ENCODE results near the gene PCDH17. TPM values are rescaled to one million over a fixed set of nuclear protein-coding genes. Genes with fewer than 3 reads are reported as not detected.

The PCDH17 gene
- total RNA-seq, 1 donor from 2014 or later: 36.0 TPM

GRCh38 chr13:57724486-57725272, 93.1 kb downstream of the PCDH17 start:
- H3K9me3 ChIP-seq: no peaks in the 10 kb centered on the region
- intact Hi-C loops (cut with DNase I): no loop called here
- no peaks in the 10 kb centered on the region for H3K27me3 ChIP-seq
- H3K36me3 ChIP-seq: no peaks in the 10 kb centered on the region
- no peaks in the 10 kb centered on the region for H3K4me1 ChIP-seq
- no peak overlapping the region for H3K4me3 ChIP-seq
- no peak for DNase-seq (ENCODE audit: low spot score in 2 of 2)
- no peak overlapping the region for H3K27ac ChIP-seq
- TF ChIP-seq CTCF (IDR thresholded peaks at IDR 0.05): no peak

DNA sequence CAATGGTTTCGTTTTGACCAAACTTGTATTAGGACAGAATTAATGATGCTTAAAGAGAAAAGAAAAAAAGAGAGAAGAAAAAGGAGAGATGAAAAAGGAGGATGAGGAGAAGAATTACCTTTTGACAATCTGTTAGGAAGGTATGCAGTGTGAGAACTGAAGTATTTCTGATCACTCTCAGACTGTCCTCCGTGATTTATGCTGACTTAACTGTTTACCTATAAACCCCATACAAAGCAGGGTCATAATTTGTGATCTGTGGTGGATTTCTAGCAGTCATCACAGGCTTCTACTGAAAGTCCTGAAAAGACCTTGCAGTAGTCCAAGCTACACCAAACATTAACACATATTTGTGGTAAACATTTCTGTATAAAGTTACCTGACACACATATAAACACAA, 93.9 kb downstream of the PCDH17 start:
- no peak for DNase-seq (ENCODE audit: low spot score in 2 of 2)
- no peaks in the 10 kb centered on the region for H3K27me3 ChIP-seq
- H3K27ac ChIP-seq: no peak overlapping the region
- H3K9me3 ChIP-seq: no peaks in the 10 kb centered on the region
- TF ChIP-seq CTCF (IDR thresholded peaks at IDR 0.05): no peak
- intact Hi-C loops (cut with DNase I): no loop called here
- H3K4me3 ChIP-seq: no peak overlapping the region
- no peaks in the 10 kb centered on the region for H3K36me3 ChIP-seq
- no peaks in the 10 kb centered on the region for H3K4me1 ChIP-seq

DNA sequence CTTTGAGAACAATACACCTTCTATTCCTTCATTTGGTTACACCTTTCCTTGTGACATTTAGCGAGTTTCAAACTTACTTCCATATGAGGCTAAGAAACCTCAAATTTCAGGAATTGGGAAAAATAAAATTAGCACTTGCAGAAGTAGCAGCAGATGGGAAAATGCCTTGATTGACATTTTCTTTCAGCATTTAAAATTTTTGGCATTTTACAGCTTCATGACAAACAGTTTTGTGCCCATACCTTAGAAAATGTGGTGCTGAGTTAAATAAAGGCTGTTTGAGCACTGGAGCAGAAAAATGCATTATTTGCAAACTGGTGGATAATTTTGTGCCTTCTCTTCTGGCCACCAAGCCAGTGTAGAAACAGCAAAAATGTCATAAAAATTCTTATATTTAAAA, 95.4 kb downstream of the PCDH17 start:
- Histone ChIP-seq H3K36me3 (no peaks in the 10 kb centered on the region), H3K27ac (no peak overlapping the region), H3K4me3 (no peak overlapping the region), H3K9me3 (no peaks in the 10 kb centered on the region), H3K27me3 (no peaks in the 10 kb centered on the region), H3K4me1 (no peaks in the 10 kb centered on the region)
- DNase-seq (ENCODE audit: low spot score in 2 of 2): no peak
- intact Hi-C loops (cut with DNase I): no loop called here
- TF ChIP-seq CTCF (IDR thresholded peaks at IDR 0.05): no peak

DNA sequence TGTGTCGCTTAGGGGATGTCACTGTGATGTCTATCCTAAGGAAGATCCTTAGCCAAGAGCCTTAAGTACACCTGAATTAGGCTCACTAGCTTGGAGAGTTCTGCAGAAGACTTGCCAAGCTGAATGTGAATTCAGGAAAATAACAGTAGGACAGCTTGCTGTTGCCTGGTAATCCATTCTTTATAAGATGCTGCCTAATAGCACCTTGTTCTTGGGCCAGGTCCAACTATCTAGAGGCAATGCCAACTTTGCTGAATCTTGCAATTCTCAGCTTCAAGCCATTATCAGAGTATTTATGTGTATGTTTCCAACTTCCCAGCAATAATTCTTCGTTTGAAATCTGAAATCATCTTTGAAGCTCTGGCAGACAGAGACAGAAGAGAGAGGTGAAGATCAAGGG, 102.8 kb downstream of the PCDH17 start:
- no peak overlapping the region for H3K27ac ChIP-seq
- intact Hi-C loops (cut with DNase I): no loop called here

DNA sequence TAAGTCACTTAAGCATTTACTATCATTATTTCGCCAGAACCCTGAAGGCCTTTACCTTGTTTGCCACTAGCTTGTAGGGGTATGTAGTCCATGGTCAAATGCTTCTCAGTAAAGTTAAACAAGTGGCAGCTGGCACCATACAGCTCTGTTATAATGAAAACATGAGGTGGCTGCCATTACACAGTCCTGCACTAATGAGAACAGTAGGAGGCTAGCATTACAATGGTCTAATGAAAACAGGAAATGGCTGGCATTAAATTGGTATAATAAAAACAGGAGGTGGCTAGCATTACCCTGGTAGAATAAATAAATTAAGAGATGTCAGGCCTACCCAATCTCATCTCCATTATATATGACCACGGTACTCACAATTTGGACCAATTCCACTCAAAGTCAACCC, 107.5 kb downstream of the PCDH17 start:
- intact Hi-C loops (cut with DNase I): no loop called here
- TF ChIP-seq CTCF (IDR thresholded peaks at IDR 0.05): no peak
- no peak overlapping the region for H3K4me3 ChIP-seq

More for the DNA sequence above, 102.8 kb downstream of the PCDH17 start:
- no peaks in the 10 kb centered on the region for H3K36me3 ChIP-seq
- H3K4me3 ChIP-seq: no peak overlapping the region
- no peaks in the 10 kb centered on the region for H3K9me3 ChIP-seq
- H3K27me3 ChIP-seq: no peaks in the 10 kb centered on the region
- DNase-seq (ENCODE audit: low spot score in 2 of 2): no peak
- TF ChIP-seq CTCF (IDR thresholded peaks at IDR 0.05): no peak
- no peaks in the 10 kb centered on the region for H3K4me1 ChIP-seq

More for the DNA sequence above, 107.5 kb downstream of the PCDH17 start:
- DNase-seq (ENCODE audit: low spot score in 2 of 2): no peak
- Histone ChIP-seq H3K27me3 (no peaks in the 10 kb centered on the region), H3K27ac (no peak overlapping the region), H3K4me1 (no peaks in the 10 kb centered on the region), H3K9me3 (no peaks in the 10 kb centered on the region), H3K36me3 (no peaks in the 10 kb centered on the region)
